Astrocyte of the cerebellum (primary cell): ENCODE results near the gene SNRPF.

Source experiments
- DNase-seq: peaks from one replicate; pipeline ENCODE4 v3.0.0-alpha.2; 2011; ENCODE audit warnings: low read depth
- H3K4me3 ChIP-seq: 2 replicates; pipeline ENCODE4 v1.5.1; 2011; ENCODE audit warnings: mild to moderate bottlenecking, low read depth, low read length, moderate library complexity
- in situ Hi-C: cut with HindIII; loops from 2 replicates; pipeline ENCODE4 v1.10.0; 2017; ENCODE audit warnings: low sequenced_read_pairs
- TF ChIP-seq, protein P1 (sequence below): IDR thresholded peaks from 2 replicates; pipeline ENCODE4 v1.5.1; 2012; ENCODE audit warnings: low read length, low read depth, moderate library complexity, mild to moderate bottlenecking; ENCODE audit errors: missing control alignments

Gene SNRPF

GRCh38 chr12:95829395-95829794, 29.4 kb upstream of the SNRPF start:
- H3K4me3 ChIP-seq: no peak overlapping the region
- TF ChIP-seq, protein P1, sequence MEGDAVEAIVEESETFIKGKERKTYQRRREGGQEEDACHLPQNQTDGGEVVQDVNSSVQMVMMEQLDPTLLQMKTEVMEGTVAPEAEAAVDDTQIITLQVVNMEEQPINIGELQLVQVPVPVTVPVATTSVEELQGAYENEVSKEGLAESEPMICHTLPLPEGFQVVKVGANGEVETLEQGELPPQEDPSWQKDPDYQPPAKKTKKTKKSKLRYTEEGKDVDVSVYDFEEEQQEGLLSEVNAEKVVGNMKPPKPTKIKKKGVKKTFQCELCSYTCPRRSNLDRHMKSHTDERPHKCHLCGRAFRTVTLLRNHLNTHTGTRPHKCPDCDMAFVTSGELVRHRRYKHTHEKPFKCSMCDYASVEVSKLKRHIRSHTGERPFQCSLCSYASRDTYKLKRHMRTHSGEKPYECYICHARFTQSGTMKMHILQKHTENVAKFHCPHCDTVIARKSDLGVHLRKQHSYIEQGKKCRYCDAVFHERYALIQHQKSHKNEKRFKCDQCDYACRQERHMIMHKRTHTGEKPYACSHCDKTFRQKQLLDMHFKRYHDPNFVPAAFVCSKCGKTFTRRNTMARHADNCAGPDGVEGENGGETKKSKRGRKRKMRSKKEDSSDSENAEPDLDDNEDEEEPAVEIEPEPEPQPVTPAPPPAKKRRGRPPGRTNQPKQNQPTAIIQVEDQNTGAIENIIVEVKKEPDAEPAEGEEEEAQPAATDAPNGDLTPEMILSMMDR: no peak
- in situ Hi-C loops: no loop called here
- DNase-seq: no peak

DNA sequence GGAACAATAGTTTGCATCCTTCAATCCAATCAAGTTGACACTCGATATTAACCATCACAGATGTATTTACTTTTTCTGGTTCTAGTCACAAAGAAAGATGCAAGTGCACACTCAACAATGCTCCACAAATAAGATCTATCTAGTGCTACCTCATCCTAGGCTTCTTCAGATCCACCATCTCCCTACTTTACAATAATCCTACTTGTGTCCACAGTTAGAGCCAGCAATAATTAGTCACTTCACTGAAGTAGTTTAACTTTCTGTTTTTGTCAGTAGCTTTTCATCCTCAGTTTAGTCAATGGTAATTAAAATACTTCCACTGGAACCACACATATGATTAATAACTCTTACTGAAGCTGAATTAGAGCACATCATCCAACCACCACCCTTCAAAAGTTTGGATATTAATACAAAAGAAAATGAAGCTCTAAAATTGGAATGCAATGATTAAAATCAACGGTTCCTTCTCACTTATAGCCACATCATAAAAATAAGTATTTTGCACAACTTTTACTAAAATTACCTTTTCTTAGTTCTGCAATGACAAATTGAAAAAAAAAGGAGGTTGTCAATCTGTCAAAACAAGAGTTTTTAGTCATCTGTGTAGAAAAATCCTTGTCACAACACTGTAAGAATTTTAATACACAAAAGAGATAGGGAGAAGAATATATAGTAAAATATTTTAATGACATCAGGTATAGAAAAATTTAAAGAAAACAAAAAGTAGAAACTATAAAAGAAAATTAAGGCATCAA, 28.2 kb upstream of the SNRPF start:
- H3K4me3 ChIP-seq: no peak overlapping the region
- in situ Hi-C loops: no loop called here
- no peak for DNase-seq
- TF ChIP-seq, protein P1: no peak

DNA sequence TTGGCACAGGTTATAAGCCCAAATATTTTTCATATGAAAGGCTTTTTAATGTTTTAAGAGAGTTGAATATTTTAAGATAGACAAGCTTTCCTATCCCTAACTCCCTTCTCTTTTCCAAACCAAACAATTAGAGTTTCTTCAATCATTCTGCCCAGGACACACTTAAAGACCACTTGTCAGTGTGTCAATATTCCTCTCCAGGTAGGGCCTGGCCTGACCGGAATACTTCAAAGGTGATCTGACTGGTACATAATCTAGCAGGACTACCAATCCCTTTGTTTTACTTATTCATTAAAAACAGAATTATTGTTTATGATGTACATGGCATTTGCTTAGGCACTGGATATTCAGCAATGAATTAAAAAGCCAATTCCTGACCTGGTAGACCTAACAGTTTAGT, 24.2 kb upstream of the SNRPF start:
- in situ Hi-C loops: no loop called here
- TF ChIP-seq, protein P1: no peak
- no peak overlapping the region for H3K4me3 ChIP-seq
- no peak for DNase-seq

DNA sequence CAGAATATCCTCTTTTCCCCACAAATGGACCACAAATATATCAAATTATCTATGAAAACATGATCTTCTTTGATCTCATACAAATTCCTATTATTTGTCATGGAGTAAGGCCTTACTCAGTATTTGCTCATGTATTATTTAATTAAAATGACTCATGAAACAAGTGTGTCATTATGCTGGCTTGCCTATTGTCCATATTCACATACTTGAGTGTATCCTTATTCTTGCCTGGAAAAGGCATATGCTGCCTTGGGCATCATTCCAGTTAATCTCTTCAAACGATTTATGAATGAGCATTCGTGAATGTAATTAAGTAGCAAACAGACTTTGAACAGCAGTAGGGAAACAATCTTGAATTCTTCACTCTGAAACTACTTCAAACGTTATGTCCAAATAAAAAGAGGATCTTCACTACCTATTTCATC, 22.6 kb upstream of the SNRPF start:
- DNase-seq: peak; percentile 68
- TF ChIP-seq, protein P1: no peak
- in situ Hi-C loops: no loop called here
- H3K4me3 ChIP-seq: no peak overlapping the region

GRCh38 chr12:95836630-95837239, 22.0 kb upstream of the SNRPF start:
- H3K4me3 ChIP-seq: peak overlapping the region; percentile 9
- DNase-seq: peak; percentile 74
- TF ChIP-seq, protein P1: no peak
- in situ Hi-C loops: no loop called here

- H3K4me3 ChIP-seq: peak overlapping the region; percentile 9
- DNase-seq: no peak
- TF ChIP-seq, protein P1: no peak
- in situ Hi-C loops: no loop called here
Observed at GRCh38 chr12:95837240-95838038, 21.3 kb upstream of the SNRPF start.
